Upper lobe of left lung (tissue), 6 donors: Measurements from ENCODE around the gene FBXW11. TPM values are rescaled to one million over a fixed set of nuclear protein-coding genes. Genes with fewer than 3 reads are reported as not detected.

Source experiments
- total RNA-seq, 6 donors: library from RNA; depleted of rRNA in 4 of 6; stranded (reverse); fragments of >200 nt in 4 of 6; gene quantifications; one replicate each; pipeline versions ENCODE4 v1.1.0 to v1.2.1, GENCODE V29; 2016 to 2021
- donor health status: DM: no; HTN: no; CAD: no; lungs with moderate emphysema.
- donor health status: DM: no; HTN: yes; CAD: no; lungs with severe emphysema.

FBXW11 gene
- total RNA-seq, 6 donors from 2014 or later: 37.2 to 80.0 (median 48.9) TPM

Other genes with a start within 250 kb of the FBXW11 start
- gene SMIM23, start 220.8 kb downstream of the FBXW11 start, total RNA-seq: not detected
- gene STK10, start 181.6 kb upstream of the FBXW11 start, total RNA-seq: 100 to 1,000 TPM in 2 of 6 donors, 10 to 100 TPM in 4; 50.6 to 170 (median 60.5) TPM
- gene EFCAB9, start 187.5 kb upstream of the FBXW11 start, total RNA-seq: not detected